Mucosa of descending colon (tissue), 3 donors: ENCODE data around the gene BICD2. TPM values are rescaled to one million over a fixed set of nuclear protein-coding genes. Genes with fewer than 3 reads are reported as not detected.

Experiments
- ATAC-seq: fragments of 200-7000 bp; cut with Tn5 transposase; one replicate; pipeline ENCODE4 v1.9.1; 2020; ENCODE audit warnings: mild to moderate bottlenecking, moderate library complexity
- DNase-seq, 3 donors: peaks; one replicate each; pipeline ENCODE4 v3.0.0-alpha.2; 2020
- H3K36me3 ChIP-seq: fragments of 200-600 bp; one replicate; pipeline ENCODE4 v1.8.0; 2021; ENCODE audit warnings: low read depth, mild to moderate bottlenecking
- H3K4me1 ChIP-seq: fragments of 200-600 bp; one replicate; pipeline ENCODE4 v1.8.0; 2021; ENCODE audit warnings: low read depth, mild to moderate bottlenecking
- H3K4me3 ChIP-seq: fragments of 200-600 bp; one replicate; pipeline ENCODE4 v1.8.0; 2021; ENCODE audit warnings: mild to moderate bottlenecking
- H3K9me3 ChIP-seq: fragments of 200-600 bp; one replicate; pipeline ENCODE4 v1.8.0; 2021; ENCODE audit warnings: mild to moderate bottlenecking
- CTCF ChIP-seq: fragments of 200-600 bp; IDR thresholded peaks from one replicate; pipeline ENCODE4 v1.8.0; 2022; ENCODE audit warnings: antibody characterized with exemption, mild to moderate bottlenecking
- intact Hi-C, 2 donors: fragments of 100-400 bp; cut with DNase I in 1 of 2; cut with micrococcal nuclease in 1 of 2; formaldehyde crosslinking; loops; one replicate each; pipeline versions ENCODE4 v1.11.0 to v1.11.1; 2022; cut with DNase I, micrococcal nuclease
- total RNA-seq, 3 donors: library from RNA; stranded (reverse); fragmentation: NEBNext Ultra II Directional in 2 of 3; extraction: Animal tissue kit (Norgen Biotek cat#: 25700) in 2 of 3; gene quantifications; one replicate each; pipeline versions ENCODE4 v1.2.1 to v1.2.4, GENCODE V29; 2021 to 2023
- donor health status: DM: no; HTN: no; CAD: no; lungs with moderate emphysema.
- donor health status: DM: no; HTN: no; CAD: no.
- donor health status: DM: no; HTN: yes; CAD: no.

Gene BICD2
- total RNA-seq, 3 donors from 2014 or later: 6.8 to 36.1 (median 8.6) TPM

- Histone ChIP-seq H3K4me3 (no peak overlapping the region), H3K4me1 (no peaks in the 10 kb centered on the region), H3K9me3 (no peaks in the 10 kb centered on the region), H3K36me3 (peaks cover 7% of the 10 kb centered on the region)
- intact Hi-C loops: no loop called here
- no peak for TF ChIP-seq CTCF
- peak in 1 of 3 donors; percentile 0 for DNase-seq
- no peak for ATAC-seq
Observed at GRCh38 chr9:92722386-92723298, 42.0 kb downstream of the BICD2 start.

DNA sequence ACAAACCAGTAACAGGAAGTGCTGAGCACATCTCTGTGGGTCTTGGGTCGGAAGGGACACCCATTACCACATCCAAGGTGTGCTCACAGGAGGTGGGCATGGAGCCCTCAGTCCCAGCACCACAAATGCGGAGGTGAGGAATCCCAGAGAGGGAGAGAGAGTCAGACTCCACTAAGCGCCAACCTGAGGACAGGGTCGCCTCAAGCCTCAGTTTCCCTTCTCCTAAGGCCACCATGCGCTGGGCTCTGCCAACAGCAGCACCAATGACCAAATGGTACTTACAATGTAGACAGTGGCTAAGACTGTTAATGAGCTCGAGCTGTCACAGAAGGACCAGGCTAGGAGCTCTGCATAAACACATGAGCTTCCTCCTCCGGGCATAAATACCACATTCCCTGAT lies 43.1 kb downstream of the BICD2 start:
- H3K36me3 ChIP-seq: peaks cover 11% of the 10 kb centered on the region
- TF ChIP-seq CTCF: no peak
- intact Hi-C loops: no loop called here
- peaks cover under 1% of the 10 kb centered on the region for H3K4me1 ChIP-seq
- H3K4me3 ChIP-seq: no peak overlapping the region
- ATAC-seq (no peak), DNase-seq (no peak)
- no peaks in the 10 kb centered on the region for H3K9me3 ChIP-seq

DNA sequence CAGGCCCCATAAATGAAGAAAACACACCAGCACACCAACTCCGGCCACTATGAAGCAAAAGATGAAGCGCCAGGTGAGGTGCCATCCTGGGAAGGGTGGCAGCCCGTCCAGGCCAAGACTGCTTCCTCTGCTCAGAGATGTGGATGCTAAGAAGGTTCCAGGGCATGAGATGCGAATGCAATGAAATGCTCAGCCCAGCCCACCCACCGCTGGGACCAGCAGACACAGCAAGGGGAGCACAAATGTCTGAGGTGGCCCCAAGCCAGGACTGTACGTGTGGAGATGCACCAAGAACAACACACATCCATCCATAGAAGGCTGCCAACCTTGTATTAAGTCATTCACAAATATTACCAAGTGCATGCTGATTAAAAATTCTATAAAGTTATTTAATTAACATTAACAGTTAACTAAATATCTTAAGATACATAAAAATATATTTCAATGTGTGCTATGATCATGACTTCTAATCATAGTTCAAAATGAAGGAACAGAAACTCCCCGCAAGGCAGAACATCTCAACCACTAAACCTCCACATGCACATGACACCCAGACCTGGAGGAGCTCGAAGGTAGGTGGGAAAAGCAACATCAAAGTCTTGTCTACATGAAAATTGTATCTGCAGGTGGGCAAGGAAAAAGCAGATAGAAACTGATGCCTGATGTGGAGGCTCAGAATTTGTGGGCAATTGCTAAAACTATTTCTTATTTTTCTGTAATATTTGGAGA lies 43.7 kb downstream of the BICD2 start:
- no peak for TF ChIP-seq CTCF
- no peak for DNase-seq
- Histone ChIP-seq H3K36me3 (peaks cover 11% of the 10 kb centered on the region), H3K9me3 (no peaks in the 10 kb centered on the region), H3K4me1 (peaks cover 6% of the 10 kb centered on the region), H3K4me3 (no peak overlapping the region)
- intact Hi-C loops: no loop called here
- no peak for ATAC-seq

DNA sequence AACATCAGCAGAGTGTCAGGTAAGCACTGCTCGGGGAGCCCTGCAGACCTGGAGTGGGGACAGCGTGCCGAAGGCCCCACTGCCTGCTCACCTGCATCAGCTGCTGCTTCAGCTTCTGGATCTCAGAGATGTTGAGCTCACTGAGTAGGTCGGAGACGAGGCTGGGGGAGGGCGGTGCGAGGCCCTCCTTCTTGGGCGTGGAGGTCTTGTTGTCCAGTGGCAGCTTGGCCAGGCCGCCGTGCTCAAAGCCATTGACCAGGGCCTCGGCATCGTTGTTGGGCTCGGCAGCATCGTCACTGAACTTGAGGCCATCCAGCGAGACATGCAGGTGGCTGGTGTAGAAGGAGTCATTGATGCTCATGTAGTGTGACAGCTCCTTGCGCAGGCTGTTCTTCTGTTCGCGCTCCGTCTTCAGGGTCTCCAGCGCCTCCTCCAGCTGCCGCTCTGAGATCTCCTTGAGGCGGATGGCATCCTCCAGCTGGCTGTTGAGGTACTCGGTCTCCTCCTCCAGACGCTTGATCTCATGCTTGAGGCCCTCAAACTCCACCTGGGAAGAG lies 44.3 kb downstream of the BICD2 start:
- peaks cover 9% of the 10 kb centered on the region for H3K4me1 ChIP-seq
- no peak overlapping the region for H3K4me3 ChIP-seq
- peaks cover 11% of the 10 kb centered on the region for H3K36me3 ChIP-seq
- DNase-seq: no peak
- no peaks in the 10 kb centered on the region for H3K9me3 ChIP-seq
- intact Hi-C loops: no loop called here
- TF ChIP-seq CTCF: no peak
- ATAC-seq: no peak

GRCh38 chr9:92719028-92719647 lies 45.5 kb downstream of the BICD2 start:
- ATAC-seq: no peak
- intact Hi-C loops: loop anchor here (5.0 kb wide), 1 partner anchor 73 kb away; no protein-coding TSS in a partner anchor
- H3K4me3 ChIP-seq: no peak overlapping the region
- H3K9me3 ChIP-seq: no peaks in the 10 kb centered on the region
- DNase-seq: no peak
- no peak for TF ChIP-seq CTCF
- peaks cover 9% of the 10 kb centered on the region for H3K4me1 ChIP-seq
- H3K36me3 ChIP-seq: peaks cover 11% of the 10 kb centered on the region
